GM19351 (cell line): Measurements from ENCODE around the gene SPDYE6.
A peak's percentile ranks its signal among the peaks of the same experiment; 100 is the strongest.
"Not testable (repeated sequence)": the region's sequence is repeated elsewhere in the genome, so short reads cannot be mapped to it uniquely, and the experiment has no call there.

Experiments used
- ATAC-seq: cut with Tn5 transposase; IDR thresholded peaks from one replicate; pipeline ENCODE4 v1.9.1; 2021; ENCODE audit warnings: mild to moderate bottlenecking, moderate library complexity; ENCODE audit not compliant: unreplicated experiment

Gene SPDYE6

GRCh38 chr7:102356344-102356743 is at the start of gene SPDYE6:
Gene SPDYE6, minus strand, starts transcription at chr7:102356444. Its CDS starts 421 bp downstream, at chr7:102356023.
- ATAC-seq, result not testable (repeated sequence)

GRCh38 chr7:102404862-102405188 is 48.6 kb upstream of the SPDYE6 start:
- not testable (repeated sequence) for ATAC-seq

- ATAC-seq, result peak; percentile 85
Observed at GRCh38 chr7:102404005-102404861, 48.0 kb upstream of the SPDYE6 start.

- ATAC-seq, result no peak
Observed at GRCh38 chr7:102403563-102403962, 47.3 kb upstream of the SPDYE6 start.

- no peak for ATAC-seq
Observed at GRCh38 chr7:102400360-102400759, 44.1 kb upstream of the SPDYE6 start.

GRCh38 chr7:102398543-102398942 is 42.3 kb upstream of the SPDYE6 start:
- ATAC-seq, result no peak

GRCh38 chr7:102396710-102397019 is 40.4 kb upstream of the SPDYE6 start:
- no peak for ATAC-seq

- ATAC-seq, result peak; percentile 99
Observed at GRCh38 chr7:102395873-102396709, 39.8 kb upstream of the SPDYE6 start, which contains the start of gene PRKRIP1. Gene PRKRIP1, plus strand, starts transcription at chr7:102396363. Its CDS starts 49 bp downstream, at chr7:102396412.

- ATAC-seq, result no peak
Observed at GRCh38 chr7:102395592-102395872, 39.3 kb upstream of the SPDYE6 start.

- ATAC-seq, result no peak
Observed at GRCh38 chr7:102393467-102393866, 37.2 kb upstream of the SPDYE6 start.

- ATAC-seq, result no peak
Observed at GRCh38 chr7:102392330-102392729, 36.1 kb upstream of the SPDYE6 start.

- no peak for ATAC-seq
Observed at GRCh38 chr7:102390697-102391484, 34.6 kb upstream of the SPDYE6 start.

- peak; percentile 66 for ATAC-seq
Observed at GRCh38 chr7:102389810-102390209, 33.6 kb upstream of the SPDYE6 start.

GRCh38 chr7:102387064-102387463 is 30.8 kb upstream of the SPDYE6 start:
- ATAC-seq, result no peak

GRCh38 chr7:102381696-102382425 is 25.6 kb upstream of the SPDYE6 start:
- ATAC-seq, result not testable (repeated sequence)

- ATAC-seq, result not testable (repeated sequence)
Observed at GRCh38 chr7:102380837-102381236, 24.6 kb upstream of the SPDYE6 start.

GRCh38 chr7:102376964-102377466 is 20.8 kb upstream of the SPDYE6 start:
- no peak for ATAC-seq

- not testable (repeated sequence) for ATAC-seq
Observed at GRCh38 chr7:102372796-102373195, 16.6 kb upstream of the SPDYE6 start.

- ATAC-seq, result not testable (repeated sequence)
Observed at GRCh38 chr7:102370038-102370437, 13.8 kb upstream of the SPDYE6 start.

- not testable (repeated sequence) for ATAC-seq
Observed at GRCh38 chr7:102365390-102365789, 9.1 kb upstream of the SPDYE6 start.
